SW480 (cell line): ENCODE data around the gene KIAA0232.
"Not testable (repeated sequence)": the region's sequence is repeated elsewhere in the genome, so short reads cannot be mapped to it uniquely, and the experiment has no call there.

Experiments
- DNase-seq: peaks from one replicate; pipeline ENCODE4 v3.0.0-alpha.2; 2016; ENCODE audit warnings: low spot score

The KIAA0232 gene

GRCh38 chr4:6881908-6882307 lies 99.4 kb downstream of the KIAA0232 start:
- DNase-seq = no peak

GRCh38 chr4:6884341-6884870 lies 101.9 kb downstream of the KIAA0232 start:
- no peak for DNase-seq

- DNase-seq = peak; percentile 69
These were observed 103.5 kb downstream of the KIAA0232 start for GRCh38 chr4:6885953-6886557.

GRCh38 chr4:6886886-6887285 lies 104.4 kb downstream of the KIAA0232 start:
- DNase-seq = no peak

GRCh38 chr4:6887591-6888371 lies 105.3 kb downstream of the KIAA0232 start:
- DNase-seq = no peak

GRCh38 chr4:6888506-6889071 lies 106.1 kb downstream of the KIAA0232 start:
- DNase-seq = no peak

GRCh38 chr4:6889101-6889735 lies 106.7 kb downstream of the KIAA0232 start:
- DNase-seq = no peak

GRCh38 chr4:6889736-6890324 lies 107.3 kb downstream of the KIAA0232 start:
- no peak for DNase-seq

GRCh38 chr4:6890358-6890757 lies 107.8 kb downstream of the KIAA0232 start:
- DNase-seq = no peak

GRCh38 chr4:6890971-6891370 lies 108.4 kb downstream of the KIAA0232 start:
- not testable (repeated sequence) for DNase-seq

- DNase-seq = no peak
These were observed 109.1 kb downstream of the KIAA0232 start for GRCh38 chr4:6891436-6892170.

GRCh38 chr4:6892190-6892908 lies 109.8 kb downstream of the KIAA0232 start:
- DNase-seq = peak; percentile 69

GRCh38 chr4:6892909-6893202 lies 110.3 kb downstream of the KIAA0232 start:
- DNase-seq = no peak

- DNase-seq = peak; percentile 80
These were observed 111.0 kb downstream of the KIAA0232 start for GRCh38 chr4:6893449-6894085.

- no peak for DNase-seq
These were observed 111.6 kb downstream of the KIAA0232 start for GRCh38 chr4:6894086-6894478.

GRCh38 chr4:6894528-6895498 lies 112.3 kb downstream of the KIAA0232 start:
- DNase-seq = no peak

GRCh38 chr4:6896035-6896434 lies 113.5 kb downstream of the KIAA0232 start:
- no peak for DNase-seq

- no peak for DNase-seq
These were observed 116.2 kb downstream of the KIAA0232 start for GRCh38 chr4:6898763-6899162.

- no peak for DNase-seq
These were observed 117.8 kb downstream of the KIAA0232 start for GRCh38 chr4:6900181-6900812.
